AG10803 (cell line): ENCODE results near the gene SCP2.
A peak's percentile ranks its signal among the peaks of the same experiment; 100 is the strongest.

Experiments used
- DNase-seq: peaks from one replicate; pipeline ENCODE4 v3.0.0; 2010; ENCODE audit warnings: low read depth
- H3K4me3 ChIP-seq: 2 replicates; pipeline ENCODE4 v1.5.1; 2011; ENCODE audit warnings: mild to moderate bottlenecking, low read length, control low read depth
- TF ChIP-seq, protein P1 (sequence below): conservative IDR thresholded peaks from 2 replicates; pipeline ENCODE4 v1.5.1; 2011; ENCODE audit warnings: mild to moderate bottlenecking, low read length, control low read depth, inconsistent platforms

SCP2 gene

GRCh38 chr1:53061859-53062707, 135.0 kb downstream of the SCP2 start, which contains the start of gene PODN:
PODN (plus strand) TSS chr1:53062213; CDS start chr1:53069856, 7,643 bp downstream.
- peak; percentile 48 for DNase-seq
- TF ChIP-seq, protein P1, sequence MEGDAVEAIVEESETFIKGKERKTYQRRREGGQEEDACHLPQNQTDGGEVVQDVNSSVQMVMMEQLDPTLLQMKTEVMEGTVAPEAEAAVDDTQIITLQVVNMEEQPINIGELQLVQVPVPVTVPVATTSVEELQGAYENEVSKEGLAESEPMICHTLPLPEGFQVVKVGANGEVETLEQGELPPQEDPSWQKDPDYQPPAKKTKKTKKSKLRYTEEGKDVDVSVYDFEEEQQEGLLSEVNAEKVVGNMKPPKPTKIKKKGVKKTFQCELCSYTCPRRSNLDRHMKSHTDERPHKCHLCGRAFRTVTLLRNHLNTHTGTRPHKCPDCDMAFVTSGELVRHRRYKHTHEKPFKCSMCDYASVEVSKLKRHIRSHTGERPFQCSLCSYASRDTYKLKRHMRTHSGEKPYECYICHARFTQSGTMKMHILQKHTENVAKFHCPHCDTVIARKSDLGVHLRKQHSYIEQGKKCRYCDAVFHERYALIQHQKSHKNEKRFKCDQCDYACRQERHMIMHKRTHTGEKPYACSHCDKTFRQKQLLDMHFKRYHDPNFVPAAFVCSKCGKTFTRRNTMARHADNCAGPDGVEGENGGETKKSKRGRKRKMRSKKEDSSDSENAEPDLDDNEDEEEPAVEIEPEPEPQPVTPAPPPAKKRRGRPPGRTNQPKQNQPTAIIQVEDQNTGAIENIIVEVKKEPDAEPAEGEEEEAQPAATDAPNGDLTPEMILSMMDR, result no peak
- peak within 1 kb of the TSS; percentile 77 for H3K4me3 ChIP-seq

- H3K4me3 ChIP-seq, result peak overlapping the region; percentile 77
- TF ChIP-seq, protein P1, result peak; percentile 10; the same call in 1 of the 2 replicates
- no peak for DNase-seq
Observed at GRCh38 chr1:53062708-53063591, 135.9 kb downstream of the SCP2 start.

GRCh38 chr1:53063744-53064515, 136.9 kb downstream of the SCP2 start:
- TF ChIP-seq, protein P1, result no peak
- peak overlapping the region; percentile 77; the same call in 1 of the 2 replicates for H3K4me3 ChIP-seq
- no peak for DNase-seq

GRCh38 chr1:53065391-53065790, 138.3 kb downstream of the SCP2 start:
- TF ChIP-seq, protein P1, result no peak
- DNase-seq, result no peak
- no peak overlapping the region for H3K4me3 ChIP-seq

- TF ChIP-seq, protein P1, result no peak
- DNase-seq, result no peak
Observed at GRCh38 chr1:53066488-53066887, 139.4 kb downstream of the SCP2 start.

DNA sequence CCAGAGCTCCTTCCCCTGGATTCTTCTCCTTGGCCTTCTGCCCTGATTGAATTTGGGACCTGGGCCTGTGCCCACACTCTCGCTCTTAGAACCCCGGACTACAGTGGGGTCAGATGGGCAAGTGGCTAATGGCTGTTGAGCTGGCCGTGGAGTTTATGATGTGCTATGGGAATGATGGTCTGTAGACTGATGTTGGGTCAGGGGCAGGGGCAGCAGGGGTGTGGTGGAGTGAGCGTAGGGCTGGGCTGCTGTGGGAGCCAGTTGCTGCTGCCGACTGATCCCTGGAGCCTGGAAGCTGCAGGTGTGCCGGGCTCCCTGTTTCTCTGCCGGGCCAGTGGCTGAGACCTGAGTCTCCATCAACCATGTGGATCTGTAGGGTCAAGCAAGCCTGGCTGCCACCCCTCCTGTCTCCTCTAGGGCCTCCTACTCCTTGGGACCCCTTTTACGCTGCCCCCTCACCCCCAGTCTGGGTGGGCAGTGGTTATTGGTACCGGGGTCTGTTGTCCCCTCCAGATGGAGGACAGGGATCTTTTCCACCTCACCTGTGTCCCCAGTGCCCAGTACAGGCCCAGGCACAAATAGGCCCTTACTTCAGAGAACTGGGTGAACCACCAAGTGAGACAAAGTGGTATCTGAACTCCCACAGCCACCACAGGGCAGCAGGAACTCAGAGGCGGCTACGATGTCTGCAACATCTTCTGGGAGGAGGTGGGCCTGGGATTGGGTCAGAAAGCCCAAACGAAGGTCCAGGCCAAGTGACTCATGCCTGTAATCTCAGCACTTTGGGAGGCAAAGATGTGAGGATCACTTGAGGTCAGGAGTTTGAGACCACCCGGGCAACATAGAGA, 140.0 kb downstream of the SCP2 start:
- no peak overlapping the region for H3K4me3 ChIP-seq
- DNase-seq, result peak; percentile 28
- TF ChIP-seq, protein P1, result no peak

More at GRCh38 chr1:53066488-53066887, 139.4 kb downstream of the SCP2 start:
- no peak overlapping the region for H3K4me3 ChIP-seq
